ENCODE measurements around the gene DCDC2. TPM values are rescaled to one million over a fixed set of nuclear protein-coding genes. Genes with fewer than 3 reads are reported as not detected.

DCDC2 gene
- total RNA-seq, 4 donors from 2014 or later: not detected

DNA sequence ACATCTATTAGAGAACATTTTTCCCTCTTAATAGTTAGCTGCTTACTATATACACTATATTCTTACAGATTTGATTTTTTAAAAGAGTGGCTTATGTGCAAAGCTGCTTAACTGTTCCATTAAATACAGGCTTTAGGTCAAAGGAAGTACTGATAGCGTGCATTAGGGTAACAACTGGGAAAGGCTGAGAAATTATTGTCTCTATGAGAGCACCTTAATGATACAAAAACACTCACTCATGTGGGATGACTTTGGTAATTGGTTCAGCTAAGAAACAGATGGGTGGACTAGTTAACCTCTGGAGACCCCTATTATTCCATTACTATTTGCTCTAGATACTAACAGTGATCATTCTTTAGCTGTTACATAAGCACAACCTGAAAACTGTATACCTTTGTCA is 4.0 kb downstream of the DCDC2 start:
- TF ChIP-seq CTCF (IDR thresholded peaks at IDR 0.05): no peak
- TF ChIP-seq EP300 (IDR thresholded peaks at IDR 0.05): no peak
- TF ChIP-seq POLR2A (IDR thresholded peaks at IDR 0.05): no peak
- WGBS, 2 donors: 82 to 83% methylated on average over 1 of the region's 1 CpG
- no peak overlapping the region for H3K4me3 ChIP-seq

DNA sequence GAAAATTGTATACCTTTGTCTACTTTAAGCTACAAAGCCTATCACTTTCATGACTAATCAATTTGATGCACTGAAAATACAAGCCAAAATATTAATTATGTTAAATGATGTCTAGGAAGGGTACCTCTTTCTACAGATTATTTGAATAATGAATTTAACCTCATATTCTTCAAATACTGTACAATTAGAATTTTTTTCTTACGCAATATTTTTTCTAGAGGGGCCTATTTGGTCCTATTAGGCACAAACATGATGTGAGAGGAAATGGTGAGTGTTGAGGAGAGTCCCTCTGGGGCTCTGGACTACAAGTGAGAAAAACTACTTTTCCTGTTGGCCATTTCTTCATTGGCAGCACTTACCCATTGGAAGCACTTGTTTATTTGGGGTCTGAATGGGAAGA is 5.4 kb downstream of the DCDC2 start:
- Histone ChIP-seq H3K9me3 (no peaks in the 10 kb centered on the region), H3K36me3 (no peaks in the 10 kb centered on the region), H3K27ac (no peak overlapping the region), H3K4me1 (peaks cover 0 to 6% (median 0%) of the 10 kb centered on the region in 4 donors), H3K27me3 (no peaks in the 10 kb centered on the region), H3K4me3 (no peak overlapping the region)
- no peak for DNase-seq (ENCODE audit: low spot score in 2 of 2)
- TF ChIP-seq EP300 (IDR thresholded peaks at IDR 0.05) (no peak), POLR2A (IDR thresholded peaks at IDR 0.05) (no peak), CTCF (IDR thresholded peaks at IDR 0.05) (no peak)
- WGBS, 2 donors: 98% methylated on average over 1 of the region's 1 CpG

More for the DNA sequence above, 4.0 kb downstream of the DCDC2 start:
- Histone ChIP-seq H3K27me3 (no peaks in the 10 kb centered on the region), H3K27ac (no peak overlapping the region), H3K9me3 (no peaks in the 10 kb centered on the region), H3K4me1 (peaks cover 0 to 15% (median 0%) of the 10 kb centered on the region in 4 donors), H3K36me3 (no peaks in the 10 kb centered on the region)
- no peak for DNase-seq (ENCODE audit: low spot score in 2 of 2)

DNA sequence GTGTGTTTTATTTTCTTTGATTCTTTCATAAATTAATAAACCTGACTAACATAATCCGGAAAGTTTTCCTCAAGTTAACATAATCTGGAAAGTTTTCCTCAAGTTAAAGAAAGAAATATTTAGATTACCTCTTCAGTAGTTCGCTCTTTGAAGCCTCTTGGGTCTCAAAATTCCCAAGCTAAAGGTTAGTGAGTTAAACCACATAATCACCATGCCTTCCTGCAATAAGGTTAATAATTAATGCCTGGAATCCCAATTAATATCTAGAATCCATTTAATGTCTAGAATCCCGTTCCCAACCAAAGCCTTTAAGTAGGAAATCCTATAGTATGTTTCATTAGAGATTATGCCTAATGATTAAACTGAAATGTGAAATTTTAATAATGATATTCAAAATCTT is 12.9 kb downstream of the DCDC2 start:
- no peaks in the 10 kb centered on the region for H3K9me3 ChIP-seq
- 71 to 92% methylated on average over 3 of the region's 3 CpGs for whole genome bisulfite sequencing, 2 donors
- TF ChIP-seq POLR2A (IDR thresholded peaks at IDR 0.05) (no peak), CTCF (IDR thresholded peaks at IDR 0.05) (no peak), EP300 (IDR thresholded peaks at IDR 0.05) (no peak)
- no peak for DNase-seq (ENCODE audit: low spot score in 2 of 2)
- H3K4me3 ChIP-seq: no peak overlapping the region
- no peaks in the 10 kb centered on the region for H3K27me3 ChIP-seq
- no peaks in the 10 kb centered on the region for H3K4me1 ChIP-seq
- H3K36me3 ChIP-seq: no peaks in the 10 kb centered on the region
- H3K27ac ChIP-seq: no peak overlapping the region

- H3K4me1 ChIP-seq: no peaks in the 10 kb centered on the region
- H3K4me3 ChIP-seq: no peak overlapping the region
- H3K27me3 ChIP-seq: no peaks in the 10 kb centered on the region
- TF ChIP-seq EP300 (IDR thresholded peaks at IDR 0.05) (no peak), POLR2A (IDR thresholded peaks at IDR 0.05) (no peak), CTCF (IDR thresholded peaks at IDR 0.05) (no peak)
- peaks cover 0 to 15% (median 0%) of the 10 kb centered on the region in 4 donors for H3K9me3 ChIP-seq
- DNase-seq (ENCODE audit: low spot score in 2 of 2): no peak
- WGBS, 2 donors: 65 to 66% methylated on average over 6 of the region's 6 CpGs
- H3K36me3 ChIP-seq: no peaks in the 10 kb centered on the region
- no peak overlapping the region for H3K27ac ChIP-seq
These were observed 16.6 kb downstream of the DCDC2 start for GRCh38 chr6:24340998-24341938.

- H3K4me3 ChIP-seq: no peak overlapping the region
- no peaks in the 10 kb centered on the region for H3K4me1 ChIP-seq
- no peak overlapping the region for H3K27ac ChIP-seq
- TF ChIP-seq CTCF (IDR thresholded peaks at IDR 0.05) (no peak), EP300 (IDR thresholded peaks at IDR 0.05) (no peak), POLR2A (IDR thresholded peaks at IDR 0.05) (no peak)
- H3K27me3 ChIP-seq: no peaks in the 10 kb centered on the region
- peaks cover 0 to 15% (median 0%) of the 10 kb centered on the region in 4 donors for H3K9me3 ChIP-seq
- no peaks in the 10 kb centered on the region for H3K36me3 ChIP-seq
- WGBS, 2 donors: 63 to 80% methylated on average over 3 of the region's 3 CpGs
- no peak for DNase-seq (ENCODE audit: low spot score in 2 of 2)
These were observed 17.9 kb downstream of the DCDC2 start for GRCh38 chr6:24339932-24340331.

All from tibial nerve (tissue), 4 donors.